GM21381 (cell line): ENCODE results near the gene VAV2.

ENCODE experiments used
- ATAC-seq: cut with Tn5 transposase; IDR thresholded peaks from one replicate; pipeline ENCODE4 v1.9.1; 2021; ENCODE audit warnings: mild to moderate bottlenecking, moderate library complexity; ENCODE audit not compliant: unreplicated experiment

Gene VAV2

DNA sequence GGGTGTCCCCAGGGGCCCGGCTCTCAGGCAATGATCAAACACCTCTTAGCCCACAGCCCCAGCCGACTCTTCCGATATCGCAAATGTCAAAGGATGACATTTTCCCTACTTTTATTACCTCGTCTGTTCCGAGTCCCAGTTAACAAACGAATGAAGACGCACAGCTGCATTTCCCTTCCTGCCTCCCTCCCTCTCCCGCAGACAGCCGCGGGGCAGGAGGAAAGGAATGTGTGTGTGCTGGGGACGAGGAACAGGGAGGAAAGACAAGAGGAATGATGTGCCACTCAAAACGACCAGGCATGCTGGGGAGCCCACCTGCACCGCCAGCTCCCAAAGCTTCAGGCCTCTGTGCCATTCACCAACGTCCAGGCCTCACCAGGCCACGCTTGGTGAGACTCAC lies 128.1 kb downstream of the VAV2 start:
- no peak for ATAC-seq

- no peak for ATAC-seq
Observed at GRCh38 chr9:133863257-133863592, 128.9 kb downstream of the VAV2 start.

DNA sequence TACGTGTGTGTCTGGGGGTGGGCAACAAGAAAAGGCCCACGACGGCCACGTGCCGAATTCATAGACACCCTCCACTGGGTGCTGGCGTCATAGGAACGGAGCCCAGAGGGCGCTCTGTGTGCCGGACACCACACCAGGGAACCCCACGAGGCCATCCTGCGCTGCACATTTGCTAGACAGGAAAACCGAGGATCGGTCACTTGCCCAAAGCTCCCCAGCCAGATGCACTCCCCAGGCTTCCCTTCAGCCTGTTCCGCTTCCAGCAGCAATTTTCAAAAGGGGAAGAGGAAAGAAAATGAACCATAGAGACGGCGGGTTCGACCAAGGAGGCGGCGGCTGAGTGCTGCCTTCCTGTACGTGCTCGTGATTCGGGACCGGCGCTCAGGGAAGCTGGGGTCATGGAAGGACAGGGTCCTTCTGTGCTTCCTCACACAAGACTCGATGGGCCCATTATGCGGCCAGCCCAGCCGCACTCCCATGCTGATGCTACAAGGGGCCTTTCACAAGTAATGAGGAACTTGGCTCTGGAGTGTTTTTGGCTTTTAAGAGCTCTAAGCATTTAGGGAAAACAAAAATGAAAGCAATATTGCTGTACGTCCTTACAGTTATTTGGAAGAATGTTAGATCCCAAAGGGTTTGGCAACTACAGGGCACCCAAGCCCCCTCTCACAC lies 129.4 kb downstream of the VAV2 start:
- no peak for ATAC-seq

GRCh38 chr9:133861692-133862091 lies 130.4 kb downstream of the VAV2 start:
- ATAC-seq, result no peak

GRCh38 chr9:133861086-133861485 lies 131.0 kb downstream of the VAV2 start:
- no peak for ATAC-seq

DNA sequence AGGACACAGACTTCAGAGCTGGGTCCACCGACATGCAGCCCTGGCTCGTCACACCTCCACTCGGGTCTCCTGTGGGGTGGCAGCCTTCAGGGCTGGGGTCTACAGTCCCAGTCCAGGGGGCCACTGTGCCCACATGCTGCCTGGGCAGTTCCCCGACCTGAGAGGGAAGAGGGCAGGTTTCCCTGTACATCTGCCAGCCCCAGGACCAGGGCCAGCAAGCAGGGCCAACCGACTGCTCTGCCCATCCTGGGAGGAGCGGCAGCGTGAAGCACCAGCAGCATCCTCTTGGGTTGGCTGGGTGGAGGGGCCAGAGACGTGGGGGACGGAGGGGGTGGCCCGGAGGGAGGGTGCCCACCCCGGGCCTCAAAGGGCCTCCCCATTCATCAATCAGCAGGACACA lies 133.4 kb downstream of the VAV2 start:
- no peak for ATAC-seq

- ATAC-seq, result no peak
Observed at GRCh38 chr9:133857639-133858038, 134.5 kb downstream of the VAV2 start.

DNA sequence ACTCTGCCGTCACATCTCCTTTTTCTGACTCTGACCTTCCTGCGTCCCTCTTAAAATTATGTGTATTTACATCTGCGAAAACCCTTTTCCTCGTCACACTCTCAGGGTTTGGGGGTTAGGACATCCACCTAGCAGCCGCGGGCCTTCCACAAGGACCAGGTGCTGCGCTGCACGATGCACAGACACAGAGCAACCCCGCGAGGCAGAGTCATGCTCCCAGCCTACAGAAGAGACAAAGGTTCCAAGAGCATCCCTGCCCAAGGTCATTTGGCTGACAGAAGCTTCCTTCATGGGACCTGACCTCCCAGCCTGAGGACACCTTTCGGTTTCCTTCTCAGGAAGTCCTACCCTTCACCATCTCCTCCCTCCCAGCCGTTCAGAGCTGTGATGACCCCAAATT lies 135.3 kb downstream of the VAV2 start:
- ATAC-seq, result no peak

DNA sequence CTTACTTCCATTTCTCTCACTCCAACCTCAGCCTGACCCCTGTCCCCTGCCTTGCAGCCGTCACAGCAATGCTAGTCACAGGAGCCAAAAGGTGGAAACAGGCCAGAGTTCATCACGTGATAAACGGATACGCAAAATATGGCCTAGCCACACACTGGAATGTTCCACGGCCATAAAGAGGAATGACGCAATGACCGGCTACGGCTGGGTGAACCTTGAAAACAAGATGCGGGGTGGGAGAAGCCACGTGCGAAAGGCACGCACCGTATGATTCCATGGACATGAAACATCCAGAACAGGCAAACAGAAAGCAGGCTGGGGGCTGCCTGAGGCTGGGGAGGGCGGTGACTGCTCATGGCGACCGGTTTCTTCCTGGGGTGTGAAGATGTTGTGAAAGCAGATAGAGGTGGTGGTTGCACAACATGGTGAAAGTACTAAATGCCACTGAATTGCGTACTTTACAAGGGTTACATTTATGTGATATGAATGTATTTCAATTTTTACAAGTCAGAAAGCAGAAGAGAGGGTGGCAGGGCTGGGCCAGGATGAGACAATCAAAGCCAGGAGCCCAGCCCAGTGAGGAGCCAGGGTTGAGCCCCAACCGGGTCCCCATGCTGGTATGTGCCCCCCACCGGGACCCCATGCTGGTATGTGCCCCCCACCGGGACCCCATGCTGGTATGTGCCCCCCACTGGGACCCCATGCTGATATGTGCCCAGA lies 136.2 kb downstream of the VAV2 start:
- no peak for ATAC-seq

- no peak for ATAC-seq
Observed at GRCh38 chr9:133855371-133855770, 136.8 kb downstream of the VAV2 start.

DNA sequence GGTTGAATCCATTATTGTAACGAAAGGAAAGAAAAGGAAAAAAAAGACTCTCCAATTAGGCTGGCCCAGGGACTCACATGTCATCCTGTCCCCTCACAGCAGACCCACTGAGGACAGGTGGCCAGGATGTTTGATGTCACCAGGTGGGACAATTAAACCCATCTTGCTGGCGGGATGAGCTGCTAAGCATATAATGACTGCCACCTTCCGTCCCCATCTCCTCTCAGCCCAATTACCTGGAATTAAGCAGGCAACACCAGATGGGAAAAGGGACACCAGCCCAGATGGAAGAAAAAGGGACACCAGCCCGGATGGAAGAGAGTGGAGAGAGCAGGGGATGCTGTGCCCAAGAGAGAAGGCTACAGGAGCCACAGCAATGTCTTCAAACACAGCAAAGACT lies 137.4 kb downstream of the VAV2 start:
- ATAC-seq, result no peak

DNA sequence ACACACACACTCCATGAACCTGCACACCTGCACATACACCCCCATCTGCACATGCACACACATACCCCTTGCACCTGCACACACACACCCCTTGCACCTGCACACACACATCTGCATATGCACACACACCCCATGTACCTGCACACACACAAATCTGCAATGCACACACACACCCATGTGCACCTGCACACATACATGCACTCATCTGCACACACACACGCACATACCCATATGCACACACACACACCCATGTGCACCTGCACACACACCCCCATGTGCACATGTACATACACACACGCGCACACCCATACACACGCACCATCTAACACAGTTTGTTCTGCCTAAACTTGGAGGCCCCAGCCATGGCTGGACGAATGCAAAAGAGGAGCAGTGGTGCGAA lies 138.1 kb downstream of the VAV2 start:
- ATAC-seq, result no peak

DNA sequence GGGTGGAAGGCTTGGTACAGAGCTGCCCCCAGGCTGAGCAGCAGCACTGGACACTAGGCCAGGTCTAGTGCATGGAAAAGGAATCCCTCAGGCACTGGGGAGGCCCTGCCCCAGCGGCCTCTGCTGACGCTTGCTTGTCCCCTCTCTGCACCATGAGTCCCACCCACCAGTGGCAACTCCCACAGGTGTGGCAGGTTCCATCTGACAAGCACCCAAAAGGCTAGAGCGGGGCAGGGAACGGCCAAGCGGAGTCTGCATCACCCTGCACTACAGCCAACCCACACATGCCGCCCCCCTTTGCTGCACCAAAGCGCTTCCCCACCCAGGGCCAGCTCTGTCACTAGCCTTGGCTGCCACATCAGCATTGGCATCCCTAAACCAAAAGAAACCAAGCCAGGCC lies 138.8 kb downstream of the VAV2 start:
- no peak for ATAC-seq

DNA sequence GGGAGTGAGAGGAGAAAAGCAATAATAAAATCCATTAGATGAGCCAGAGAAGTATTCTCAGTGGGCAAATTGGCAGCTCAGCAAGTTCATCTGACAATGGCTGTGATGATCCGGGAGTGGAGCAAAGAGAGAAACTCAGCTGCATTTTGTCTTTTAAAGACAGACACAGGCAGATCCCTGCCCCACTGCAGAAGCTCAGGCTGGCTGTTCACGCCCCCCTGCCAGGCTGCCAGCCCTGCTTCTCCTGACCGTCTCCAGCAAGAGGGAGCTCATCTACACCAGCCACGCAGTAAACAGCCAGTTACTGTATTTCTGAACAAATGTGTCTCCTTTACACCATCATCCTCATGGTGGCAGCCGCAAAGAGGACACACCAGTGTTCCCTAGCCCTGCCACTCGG lies 139.7 kb downstream of the VAV2 start:
- ATAC-seq, result no peak

DNA sequence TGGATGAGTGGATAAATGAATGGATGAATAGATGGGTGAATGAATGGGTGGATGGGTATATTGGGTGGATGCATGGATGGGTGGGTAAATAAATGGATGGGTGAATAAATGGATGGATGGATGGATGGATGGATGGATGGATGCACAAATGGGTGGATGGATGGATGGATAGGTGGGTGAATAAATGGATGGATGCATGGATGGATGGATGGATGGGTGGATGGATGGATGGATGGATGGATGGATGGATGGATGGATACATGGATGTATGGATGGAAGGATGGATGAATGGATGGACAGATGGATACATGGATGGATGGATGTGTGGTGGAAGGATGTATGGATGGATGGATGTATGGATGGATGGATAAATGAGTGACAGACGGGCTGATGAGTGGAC lies 140.4 kb downstream of the VAV2 start:
- no peak for ATAC-seq

GRCh38 chr9:133850937-133851336 lies 141.2 kb downstream of the VAV2 start:
- no peak for ATAC-seq

DNA sequence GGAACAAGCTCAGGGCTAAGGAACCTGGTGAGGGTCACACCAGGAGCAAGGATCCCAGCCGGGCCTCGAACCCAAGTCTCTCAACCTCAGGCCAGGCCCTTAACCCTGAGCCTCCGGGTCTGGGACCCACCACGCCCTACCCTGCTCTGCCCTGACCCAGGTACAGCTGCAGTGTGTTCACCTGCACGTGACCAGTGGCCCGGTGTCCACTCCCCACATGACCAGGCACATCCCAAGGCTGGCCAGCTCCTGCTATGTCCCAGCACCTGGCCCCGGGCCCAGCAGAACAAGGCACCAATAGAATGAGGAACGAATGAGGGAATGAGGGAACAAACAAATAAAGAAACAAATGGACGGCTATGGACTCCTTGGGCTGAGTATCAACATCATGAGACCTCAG lies 142.0 kb downstream of the VAV2 start:
- ATAC-seq, result no peak

- ATAC-seq, result no peak
Observed at GRCh38 chr9:133849110-133849670, 142.9 kb downstream of the VAV2 start.

DNA sequence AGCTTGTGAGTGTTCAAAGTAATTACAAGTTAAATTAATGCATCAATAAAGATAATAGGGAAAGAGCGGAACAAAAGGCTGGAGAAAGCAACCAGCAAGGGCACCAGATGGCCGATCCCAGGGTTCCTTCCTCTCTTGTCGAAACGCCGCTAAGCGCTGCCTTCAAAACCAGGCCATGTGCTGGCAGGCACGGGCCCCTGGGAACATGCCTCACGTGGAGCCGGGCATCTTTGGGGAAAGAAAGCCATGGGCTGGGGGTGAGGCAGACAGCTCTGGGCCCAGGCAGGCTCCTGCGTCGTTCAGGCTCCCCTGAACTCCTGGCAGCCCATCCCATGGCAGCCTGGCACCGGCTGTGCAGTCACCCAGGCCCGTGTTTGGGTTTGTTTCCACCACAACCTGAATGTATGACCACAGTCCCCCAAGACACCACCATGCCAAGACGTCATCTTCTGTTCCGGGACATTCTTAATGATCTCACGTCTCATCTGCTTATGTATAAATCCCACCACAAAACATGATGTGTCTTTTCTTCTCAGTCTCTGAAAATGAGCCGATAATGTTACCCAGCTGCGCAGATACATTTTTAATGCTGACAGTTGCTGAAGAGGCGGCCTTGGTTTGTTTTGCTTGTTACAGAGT lies 143.5 kb downstream of the VAV2 start:
- ATAC-seq, result no peak

DNA sequence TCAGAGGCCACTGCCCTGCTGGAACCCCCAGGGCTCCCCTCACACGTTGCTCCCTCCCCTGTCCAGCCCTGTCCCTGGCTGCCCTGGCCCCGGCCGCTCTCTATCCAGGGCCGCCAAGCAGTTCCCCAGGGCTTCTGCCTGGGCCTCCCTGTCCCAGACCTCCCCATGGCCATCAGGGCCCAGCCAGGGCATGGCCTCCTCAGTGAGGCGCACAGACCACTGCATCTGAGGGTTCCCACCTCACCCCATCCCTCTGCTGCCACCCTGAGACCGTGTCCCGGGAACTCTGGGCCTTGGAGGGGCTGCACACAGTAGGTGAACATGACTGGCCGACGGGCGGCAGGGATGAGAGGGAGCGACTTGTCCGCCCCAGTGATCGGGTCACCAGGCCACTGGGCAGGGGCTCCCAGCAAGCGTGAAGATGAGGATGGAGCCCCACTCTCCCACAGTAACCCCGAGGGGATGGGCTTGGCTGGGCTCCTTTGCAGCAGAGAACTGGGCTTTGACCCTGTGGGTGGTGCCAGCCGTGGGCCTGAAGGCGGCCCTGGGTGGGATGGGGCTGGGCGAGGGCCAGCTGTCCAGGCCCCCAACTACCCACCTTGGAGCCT lies 145.5 kb downstream of the VAV2 start:
- ATAC-seq, result no peak

- no peak for ATAC-seq
Observed at GRCh38 chr9:133845440-133845839, 146.7 kb downstream of the VAV2 start.
